LNCAP (cell line): ENCODE data around the gene TRDMT1.

ENCODE experiments used
- CTCF ChIP-seq: fragments of 450-650 bp; IDR thresholded peaks from 2 replicates; pipeline ENCODE4 v1.5.1; 2017; ENCODE audit warnings: mild to moderate bottlenecking

The TRDMT1 gene

DNA sequence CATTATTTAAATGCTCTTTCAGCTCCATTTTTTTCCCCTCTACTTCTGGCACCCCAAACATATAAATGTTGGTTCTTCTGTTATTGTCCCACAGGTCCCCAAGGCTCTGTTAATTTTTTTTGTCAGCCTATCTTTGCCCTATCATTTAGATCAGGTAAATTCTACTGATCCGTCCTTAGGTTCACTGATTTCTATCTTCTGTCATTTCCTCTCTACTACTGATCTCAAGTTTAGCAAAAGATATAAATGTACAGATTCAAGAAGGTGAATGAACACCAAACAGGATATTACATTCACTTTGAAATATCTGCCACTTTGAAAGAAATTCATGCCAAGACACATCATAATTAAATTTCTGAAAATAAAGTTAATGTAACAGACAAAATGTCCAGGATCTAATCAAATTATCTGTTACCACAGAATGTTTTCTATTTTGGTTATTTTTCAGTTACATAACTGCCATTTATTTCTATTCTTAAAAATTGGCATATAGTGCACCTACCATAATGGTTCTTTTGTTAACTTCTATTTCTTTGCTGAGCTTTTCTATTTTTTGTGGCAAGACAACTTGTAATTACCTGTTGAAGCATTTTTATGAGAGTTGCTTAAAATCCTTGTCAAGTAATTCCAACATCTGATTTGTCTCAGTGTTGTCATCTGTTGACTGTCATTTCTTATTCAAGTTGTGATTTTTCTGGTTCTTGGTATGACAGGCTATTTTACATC lies 59.8 kb downstream of the TRDMT1 start:
- TF ChIP-seq CTCF, result no peak

DNA sequence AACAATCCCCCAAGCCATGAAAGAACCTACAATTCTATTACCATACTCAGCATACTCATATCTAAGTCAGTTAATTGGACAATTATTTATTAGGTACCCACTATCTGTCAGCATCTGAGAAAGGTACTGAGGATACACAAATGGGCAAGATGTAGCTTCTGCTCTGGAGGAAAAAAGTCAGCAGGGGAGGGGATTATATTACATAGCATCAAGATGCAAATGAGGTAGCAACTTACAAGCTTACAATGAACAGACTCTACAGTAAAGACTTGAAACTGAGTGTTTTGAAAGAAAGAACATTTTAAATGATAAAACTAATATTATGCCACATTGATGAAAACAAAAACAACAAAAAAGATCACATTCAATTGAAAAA lies 61.1 kb downstream of the TRDMT1 start:
- no peak for TF ChIP-seq CTCF

DNA sequence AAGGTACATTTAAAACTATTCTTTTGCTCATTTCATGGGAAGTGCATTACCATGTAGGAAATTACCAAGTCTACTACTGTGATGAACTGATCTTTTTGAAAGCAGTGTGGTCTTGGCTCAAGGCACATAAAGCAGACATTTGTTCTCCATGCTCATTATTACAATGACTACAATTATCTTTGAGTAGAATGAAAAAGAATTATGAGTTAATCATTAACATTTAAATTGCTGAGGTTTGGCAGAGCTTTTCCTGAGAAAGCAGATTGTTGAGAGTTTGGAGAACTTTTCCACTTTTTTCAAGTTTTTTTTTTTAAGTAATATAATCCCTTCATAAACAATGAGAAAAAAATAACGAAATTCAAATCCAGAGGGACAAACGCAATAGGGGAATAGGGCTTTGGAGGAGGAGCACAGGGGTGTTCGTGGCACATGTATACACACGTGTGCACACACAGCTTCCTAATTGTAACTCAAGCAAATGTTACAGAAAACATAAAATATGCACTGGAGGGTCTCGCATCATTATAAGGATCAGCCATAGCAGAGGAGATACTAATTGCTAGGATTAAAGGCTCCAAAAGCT lies 62.9 kb downstream of the TRDMT1 start:
- TF ChIP-seq CTCF, result no peak

GRCh38 chr10:17134737-17135260 lies 66.7 kb downstream of the TRDMT1 start:
- no peak for TF ChIP-seq CTCF

- TF ChIP-seq CTCF, result no peak
These were observed 67.2 kb downstream of the TRDMT1 start for GRCh38 chr10:17134282-17134681.

GRCh38 chr10:17129741-17130140 lies 71.7 kb downstream of the TRDMT1 start, which contains the start of gene CUBN:
TSS of gene CUBN (minus strand) at chr10:17129811. CDS start at chr10:17129765, 46 bp downstream.
- TF ChIP-seq CTCF, result no peak

GRCh38 chr10:17128261-17128660 lies 73.2 kb downstream of the TRDMT1 start:
- no peak for TF ChIP-seq CTCF
